SK-N-SH (cell line): ENCODE results near the gene ZNF575.

Source experiments
- CTCF ChIP-seq: fragments of 200-600 bp; sonication (generic); IDR thresholded peaks from 2 replicates; pipeline ENCODE4 v1.6.1; 2017; ENCODE audit warnings: antibody characterized with exemption, mild to moderate bottlenecking, moderate library complexity
- ELF1 ChIP-seq: IDR thresholded peaks from 2 replicates; pipeline ENCODE4 v1.4.0; 2012
- FOXJ3 ChIP-seq: sonication (generic); formaldehyde crosslinking; IDR thresholded peaks from 2 replicates; pipeline ENCODE4 v1.5.1; 2020; ENCODE audit warnings: mild to moderate bottlenecking, missing genetic modification reagents
- GATA2 ChIP-seq: sonication (generic); formaldehyde crosslinking; IDR thresholded peaks from 2 replicates; pipeline ENCODE4 v1.5.0; 2020; ENCODE audit warnings: mild to moderate bottlenecking, missing genetic modification reagents
- MEF2A ChIP-seq: IDR thresholded peaks from 2 replicates; pipeline ENCODE4 v1.4.0; 2012; ENCODE audit warnings: low read depth, borderline replicate concordance
- PBX3 ChIP-seq: IDR thresholded peaks from 2 replicates; pipeline ENCODE4; 2012
- POLR2AphosphoS5 ChIP-seq: IDR thresholded peaks from 2 replicates; pipeline ENCODE4 v1.6.1; 2012; ENCODE audit warnings: low read depth, low read length
- REST ChIP-seq: IDR thresholded peaks from 2 replicates; pipeline ENCODE4 v1.6.1; 2012; ENCODE audit warnings: mild to moderate bottlenecking, low read depth, low read length, moderate library complexity
- SIN3A ChIP-seq: IDR thresholded peaks from 2 replicates; pipeline ENCODE4 v1.6.1; 2012; ENCODE audit warnings: low read depth, mild to moderate bottlenecking, low read length, moderate library complexity, borderline replicate concordance
- TEAD4 ChIP-seq: IDR thresholded peaks from 2 replicates; pipeline ENCODE4 v1.4.0; 2012; ENCODE audit warnings: mild to moderate bottlenecking, borderline replicate concordance; ENCODE audit not compliant: insufficient read depth
- TF ChIP-seq, protein P1 (sequence below): IDR thresholded peaks from 2 replicates; pipeline ENCODE4 v1.4.0; 2012; ENCODE audit warnings: low read depth

GRCh38 chr19:43570174-43570791 lies 37.3 kb downstream of the ZNF575 start:
- TF ChIP-seq SIN3A, result no peak
- no peak for TF ChIP-seq ELF1
- TF ChIP-seq FOXJ3 (CRISPR knock-in tag), result no peak
- TF ChIP-seq CTCF, result no peak
- TF ChIP-seq PBX3, result no peak
- no peak for TF ChIP-seq TEAD4
- no peak for TF ChIP-seq POLR2AphosphoS5
- no peak for TF ChIP-seq GATA2 (CRISPR knock-in tag)
- TF ChIP-seq REST, result no peak
- no peak for TF ChIP-seq MEF2A
- TF ChIP-seq, protein P1, sequence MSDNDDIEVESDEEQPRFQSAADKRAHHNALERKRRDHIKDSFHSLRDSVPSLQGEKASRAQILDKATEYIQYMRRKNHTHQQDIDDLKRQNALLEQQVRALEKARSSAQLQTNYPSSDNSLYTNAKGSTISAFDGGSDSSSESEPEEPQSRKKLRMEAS, result no peak
